ENCODE measurements around the gene TLR10.

DNA sequence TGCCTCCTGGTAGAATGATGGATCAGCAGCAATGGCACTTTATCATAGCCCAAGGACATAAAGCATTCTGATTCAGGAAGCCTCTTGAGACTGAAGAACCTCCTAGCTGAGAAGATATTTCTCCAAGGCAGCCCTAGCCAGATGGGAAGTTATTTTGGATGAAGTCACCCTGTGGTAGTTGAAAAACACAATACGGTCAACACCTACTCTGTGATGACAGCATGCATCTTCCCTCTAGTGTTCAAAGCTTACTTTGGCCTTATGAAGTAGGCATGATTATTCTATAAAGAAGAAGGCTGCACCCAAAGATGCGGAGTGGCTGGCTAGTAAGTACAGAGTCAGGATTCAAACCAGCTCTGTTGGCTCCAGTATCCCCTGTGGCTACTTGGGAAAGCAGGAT lies 47.9 kb downstream of the TLR10 start:
- TF ChIP-seq, protein P1, sequence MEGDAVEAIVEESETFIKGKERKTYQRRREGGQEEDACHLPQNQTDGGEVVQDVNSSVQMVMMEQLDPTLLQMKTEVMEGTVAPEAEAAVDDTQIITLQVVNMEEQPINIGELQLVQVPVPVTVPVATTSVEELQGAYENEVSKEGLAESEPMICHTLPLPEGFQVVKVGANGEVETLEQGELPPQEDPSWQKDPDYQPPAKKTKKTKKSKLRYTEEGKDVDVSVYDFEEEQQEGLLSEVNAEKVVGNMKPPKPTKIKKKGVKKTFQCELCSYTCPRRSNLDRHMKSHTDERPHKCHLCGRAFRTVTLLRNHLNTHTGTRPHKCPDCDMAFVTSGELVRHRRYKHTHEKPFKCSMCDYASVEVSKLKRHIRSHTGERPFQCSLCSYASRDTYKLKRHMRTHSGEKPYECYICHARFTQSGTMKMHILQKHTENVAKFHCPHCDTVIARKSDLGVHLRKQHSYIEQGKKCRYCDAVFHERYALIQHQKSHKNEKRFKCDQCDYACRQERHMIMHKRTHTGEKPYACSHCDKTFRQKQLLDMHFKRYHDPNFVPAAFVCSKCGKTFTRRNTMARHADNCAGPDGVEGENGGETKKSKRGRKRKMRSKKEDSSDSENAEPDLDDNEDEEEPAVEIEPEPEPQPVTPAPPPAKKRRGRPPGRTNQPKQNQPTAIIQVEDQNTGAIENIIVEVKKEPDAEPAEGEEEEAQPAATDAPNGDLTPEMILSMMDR (IDR thresholded peaks at IDR 0.05): no peak
- no peak for TF ChIP-seq POLR2A (IDR thresholded peaks at IDR 0.05)

Data from heart left ventricle (tissue), 13 donors.